ES-I3 (cell line): ENCODE data around the gene COL11A2.

Experiments used
- H3K36me3 ChIP-seq: 2 replicates; pipeline ENCODE4 v1.6.1; 2013; ENCODE audit warnings: mild to moderate bottlenecking, low read length, control low read depth, moderate library complexity; ENCODE audit not compliant: insufficient read depth
- H3K4me1 ChIP-seq: 2 replicates; pipeline ENCODE4 v1.6.1; 2013; ENCODE audit warnings: mild to moderate bottlenecking, control low read depth, low read length; ENCODE audit not compliant: insufficient read depth
- H3K9ac ChIP-seq: 2 replicates; pipeline ENCODE4 v1.6.1; 2013; ENCODE audit warnings: low read depth, mild to moderate bottlenecking, low read length, moderate library complexity
- H3K9me3 ChIP-seq: 2 replicates; pipeline ENCODE4 v1.6.1; 2013; ENCODE audit warnings: mild to moderate bottlenecking, low read length, moderate library complexity; ENCODE audit not compliant: control insufficient read depth, insufficient read depth

The COL11A2 gene

GRCh38 chr6:33147807-33148666 is 44.2 kb downstream of the COL11A2 start:
- H3K9ac ChIP-seq: no peak overlapping the region
- H3K36me3 ChIP-seq: no peaks in the 10 kb centered on the region
- H3K4me1 ChIP-seq: peaks cover 9% of the 10 kb centered on the region; the same call in 1 of the 2 replicates
- H3K9me3 ChIP-seq: 0 out of 2 replicates have a peak, but pooled peaks cover 9% of the 10 kb centered on the region

GRCh38 chr6:33144373-33144772 is 47.9 kb downstream of the COL11A2 start:
- H3K9ac ChIP-seq: no peak overlapping the region
- H3K4me1 ChIP-seq: peaks cover 9% of the 10 kb centered on the region; the same call in 1 of the 2 replicates

GRCh38 chr6:33143113-33143770 is 49.0 kb downstream of the COL11A2 start:
- Histone ChIP-seq H3K4me1 (peaks cover 9% of the 10 kb centered on the region; the same call in 1 of the 2 replicates), H3K9ac (no peak overlapping the region), H3K36me3 (no peaks in the 10 kb centered on the region), H3K9me3 (0 out of 2 replicates have a peak, but pooled peaks cover 2% of the 10 kb centered on the region)

More at GRCh38 chr6:33144373-33144772, 47.9 kb downstream of the COL11A2 start:
- Histone ChIP-seq H3K36me3 (no peaks in the 10 kb centered on the region), H3K9me3 (0 out of 2 replicates have a peak, but pooled peaks cover 2% of the 10 kb centered on the region)

- Histone ChIP-seq H3K9ac (no peak overlapping the region), H3K9me3 (0 out of 2 replicates have a peak, but pooled peaks cover 2% of the 10 kb centered on the region), H3K4me1 (peaks cover 5% of the 10 kb centered on the region; the same call in 1 of the 2 replicates), H3K36me3 (no peaks in the 10 kb centered on the region)
Measured at GRCh38 chr6:33142501-33143070, 49.7 kb downstream of the COL11A2 start.

GRCh38 chr6:33140556-33140955 is 51.7 kb downstream of the COL11A2 start:
- H3K4me1 ChIP-seq: no peaks in the 10 kb centered on the region
- H3K9me3 ChIP-seq: 0 out of 2 replicates have a peak, but pooled peaks cover 2% of the 10 kb centered on the region
- no peaks in the 10 kb centered on the region for H3K36me3 ChIP-seq
- H3K9ac ChIP-seq: no peak overlapping the region

GRCh38 chr6:33139596-33140206 is 52.6 kb downstream of the COL11A2 start:
- no peak overlapping the region for H3K9ac ChIP-seq
- 0 out of 2 replicates have a peak, but pooled peaks cover 2% of the 10 kb centered on the region for H3K9me3 ChIP-seq
- H3K36me3 ChIP-seq: no peaks in the 10 kb centered on the region
- H3K4me1 ChIP-seq: no peaks in the 10 kb centered on the region

- Histone ChIP-seq H3K36me3 (no peaks in the 10 kb centered on the region), H3K9me3 (no peaks in the 10 kb centered on the region), H3K4me1 (no peaks in the 10 kb centered on the region), H3K9ac (no peak overlapping the region)
Measured at GRCh38 chr6:33136310-33136900, 55.9 kb downstream of the COL11A2 start.

GRCh38 chr6:33132081-33132524 is 60.2 kb downstream of the COL11A2 start:
- Histone ChIP-seq H3K9ac (no peak overlapping the region), H3K36me3 (no peaks in the 10 kb centered on the region), H3K9me3 (no peaks in the 10 kb centered on the region), H3K4me1 (no peaks in the 10 kb centered on the region)

- Histone ChIP-seq H3K9ac (no peak overlapping the region), H3K36me3 (no peaks in the 10 kb centered on the region), H3K4me1 (0 out of 2 replicates have a peak, but pooled peaks cover 12% of the 10 kb centered on the region), H3K9me3 (peaks cover 6% of the 10 kb centered on the region; the same call in 1 of the 2 replicates)
Measured at GRCh38 chr6:33128318-33128717, 63.9 kb downstream of the COL11A2 start.

- Histone ChIP-seq H3K9ac (no peak overlapping the region), H3K4me1 (0 out of 2 replicates have a peak, but pooled peaks cover 12% of the 10 kb centered on the region), H3K36me3 (no peaks in the 10 kb centered on the region), H3K9me3 (peaks cover 7% of the 10 kb centered on the region; the same call in 1 of the 2 replicates)
Measured at GRCh38 chr6:33126101-33126714, 66.1 kb downstream of the COL11A2 start.

- H3K9ac ChIP-seq: no peak overlapping the region
- H3K9me3 ChIP-seq: peaks cover 7% of the 10 kb centered on the region; the same call in 1 of the 2 replicates
- H3K36me3 ChIP-seq: no peaks in the 10 kb centered on the region
Measured at GRCh38 chr6:33124947-33125346, 67.3 kb downstream of the COL11A2 start.

GRCh38 chr6:33124525-33124901 is 67.8 kb downstream of the COL11A2 start:
- H3K4me1 ChIP-seq: peaks cover 23% of the 10 kb centered on the region; the same call in 1 of the 2 replicates
- H3K36me3 ChIP-seq: no peaks in the 10 kb centered on the region
- peaks cover 7% of the 10 kb centered on the region; the same call in 1 of the 2 replicates for H3K9me3 ChIP-seq
- no peak overlapping the region for H3K9ac ChIP-seq

More at GRCh38 chr6:33124947-33125346, 67.3 kb downstream of the COL11A2 start:
- H3K4me1 ChIP-seq: peaks cover 18% of the 10 kb centered on the region; the same call in 1 of the 2 replicates
